HepG2 (cell line): Measurements from ENCODE around the gene PROC. TPM values are rescaled to one million over a fixed set of nuclear protein-coding genes. Genes with fewer than 3 reads are reported as not detected.

ENCODE experiments used
- EZH2 ChIP-seq: conservative IDR thresholded peaks from 2 replicates; pipeline ENCODE4 v1.6.1; 2012; ENCODE audit warnings: mild to moderate bottlenecking, low read depth, low read length, moderate library complexity
- IKZF5 ChIP-seq: IDR thresholded peaks from 2 replicates; pipeline ENCODE4 v1.6.1; 2018; ENCODE audit warnings: missing genetic modification reagents, mild to moderate bottlenecking, missing compliant biosample characterization
- KDM2A ChIP-seq: sonication (generic); formaldehyde crosslinking; IDR thresholded peaks from 2 replicates; pipeline ENCODE4 v1.4.0; 2020; ENCODE audit warnings: low read depth, missing genetic modification reagents, borderline replicate concordance
- LBX2 ChIP-seq: sonication (generic); formaldehyde crosslinking; IDR thresholded peaks from 2 replicates; pipeline ENCODE4 v1.5.0; 2020; ENCODE audit warnings: missing genetic modification reagents, mild to moderate bottlenecking, borderline replicate concordance
- MYNN ChIP-seq: sonication (generic); formaldehyde crosslinking; IDR thresholded peaks from 2 replicates; pipeline ENCODE4 v1.4.0; 2020; ENCODE audit warnings: mild to moderate bottlenecking, low read depth, missing genetic modification reagents
- NR2F1 ChIP-seq, 2 experiments: fragments of 450-650 bp in 1 of 2; formaldehyde crosslinking in 1 of 2; IDR thresholded peaks; 2 replicates each; pipeline versions ENCODE4 v1.5.0 to v1.6.1; 2016 to 2020; ENCODE audit warnings: mild to moderate bottlenecking in 1 of 2, missing compliant biosample characterization in 1 of 2, missing genetic modification reagents in 1 of 2, moderate library complexity in 1 of 2
- NRL ChIP-seq: sonication (generic); formaldehyde crosslinking; IDR thresholded peaks from 2 replicates; pipeline ENCODE4 v1.5.0; 2020; ENCODE audit warnings: missing genetic modification reagents, mild to moderate bottlenecking, moderate library complexity, borderline replicate concordance
- SAFB2 ChIP-seq: sonication (generic); formaldehyde crosslinking; IDR thresholded peaks from 2 replicates; pipeline ENCODE4 v1.5.1; 2020; ENCODE audit warnings: missing genetic modification reagents, low read depth, mild to moderate bottlenecking, borderline replicate concordance
- SMAD9 ChIP-seq: sonication (generic); formaldehyde crosslinking; IDR thresholded peaks from 2 replicates; pipeline ENCODE4 v1.5.1; 2020; ENCODE audit warnings: mild to moderate bottlenecking, missing genetic modification reagents
- TOPORS ChIP-seq: sonication (generic); formaldehyde crosslinking; IDR thresholded peaks from 2 replicates; pipeline ENCODE4 v1.8.0; 2023; ENCODE audit warnings: mild to moderate bottlenecking, missing genetic modification reagents
- TRIM24 ChIP-seq: sonication (generic); formaldehyde crosslinking; IDR thresholded peaks from 2 replicates; pipeline ENCODE4 v1.8.0; 2022; ENCODE audit warnings: mild to moderate bottlenecking, missing genetic modification reagents
- ZNF180 ChIP-seq: sonication (generic); formaldehyde crosslinking; IDR thresholded peaks from 2 replicates; pipeline ENCODE4 v1.4.0; 2020; ENCODE audit warnings: low read depth, missing genetic modification reagents, borderline replicate concordance
- ZNF225 ChIP-seq: sonication (generic); formaldehyde crosslinking; IDR thresholded peaks from 2 replicates; pipeline ENCODE4 v1.4.0; 2020; ENCODE audit warnings: mild to moderate bottlenecking, missing genetic modification reagents
- ZNF232 ChIP-seq: sonication (generic); formaldehyde crosslinking; IDR thresholded peaks from 2 replicates; pipeline ENCODE4 v1.4.0; 2020; ENCODE audit warnings: missing genetic modification reagents, borderline replicate concordance
- ZNF24 ChIP-seq: fragments of 450-650 bp; IDR thresholded peaks from 2 replicates; pipeline ENCODE4 v1.6.1; 2017; ENCODE audit warnings: antibody characterized with exemption, mild to moderate bottlenecking
- ZNF317 ChIP-seq: sonication (generic); formaldehyde crosslinking; IDR thresholded peaks from 2 replicates; pipeline ENCODE4 v1.5.0; 2020; ENCODE audit warnings: mild to moderate bottlenecking, missing genetic modification reagents
- ZNF460 ChIP-seq: sonication (generic); formaldehyde crosslinking; IDR thresholded peaks from 2 replicates; pipeline ENCODE4 v1.5.1; 2020; ENCODE audit warnings: missing genetic modification reagents, mild to moderate bottlenecking, borderline replicate concordance
- ZNF646 ChIP-seq: sonication (generic); formaldehyde crosslinking; IDR thresholded peaks from 2 replicates; pipeline ENCODE4 v1.9.0; 2021; ENCODE audit warnings: mild to moderate bottlenecking, missing genetic modification reagents
- ZNF7 ChIP-seq: IDR thresholded peaks from 2 replicates; pipeline ENCODE4 v1.6.1; 2016; ENCODE audit warnings: missing biosample characterization, missing genetic modification reagents
- ZNF850 ChIP-seq: sonication (generic); formaldehyde crosslinking; conservative IDR thresholded peaks from 2 replicates; pipeline ENCODE4 v1.9.0; 2021; ENCODE audit warnings: mild to moderate bottlenecking, missing genetic modification reagents
- polyA plus RNA-seq, 8 experiments: library from polyadenylated mRNA; depleted of rRNA in 3 of 8; stranded (reverse) in 7 of 8; unstranded in 1 of 8; fragments of >200 nt; fragmentation: Illumina TruSeq in 4 of 8; extraction: Trizol in 4 of 8; gene quantifications; 2 replicates each; pipeline versions ENCODE4 v1.2.1 to v1.2.3, GENCODE V29; 2011 to 2016; ENCODE audit warnings: low read depth in 4 of 8, missing spikeins in 1 of 8, mixed read lengths in 1 of 8; ENCODE audit not compliant: insufficient read depth in 1 of 8
- total RNA-seq, 5 experiments: library from RNA; depleted of rRNA; stranded (reverse); fragments of >200 nt; fragmentation: Illumina TruSeq; extraction: Trizol; gene quantifications; 2 replicates each; pipeline ENCODE4 v1.2.3, GENCODE V29; 2016; ENCODE audit warnings: low read depth in 1 of 5
- TF ChIP-seq, protein P1 (sequence below): sonication (generic); formaldehyde crosslinking; IDR thresholded peaks from 2 replicates; pipeline ENCODE4 v1.4.0; 2020; ENCODE audit warnings: mild to moderate bottlenecking, missing genetic modification reagents

Gene PROC
- total and polyA plus RNA-seq, 2 of the 13 experiments (the other 11 are each of a cell fraction or from before 2014, with no cell fraction given) = 134 to 185 TPM

DNA sequence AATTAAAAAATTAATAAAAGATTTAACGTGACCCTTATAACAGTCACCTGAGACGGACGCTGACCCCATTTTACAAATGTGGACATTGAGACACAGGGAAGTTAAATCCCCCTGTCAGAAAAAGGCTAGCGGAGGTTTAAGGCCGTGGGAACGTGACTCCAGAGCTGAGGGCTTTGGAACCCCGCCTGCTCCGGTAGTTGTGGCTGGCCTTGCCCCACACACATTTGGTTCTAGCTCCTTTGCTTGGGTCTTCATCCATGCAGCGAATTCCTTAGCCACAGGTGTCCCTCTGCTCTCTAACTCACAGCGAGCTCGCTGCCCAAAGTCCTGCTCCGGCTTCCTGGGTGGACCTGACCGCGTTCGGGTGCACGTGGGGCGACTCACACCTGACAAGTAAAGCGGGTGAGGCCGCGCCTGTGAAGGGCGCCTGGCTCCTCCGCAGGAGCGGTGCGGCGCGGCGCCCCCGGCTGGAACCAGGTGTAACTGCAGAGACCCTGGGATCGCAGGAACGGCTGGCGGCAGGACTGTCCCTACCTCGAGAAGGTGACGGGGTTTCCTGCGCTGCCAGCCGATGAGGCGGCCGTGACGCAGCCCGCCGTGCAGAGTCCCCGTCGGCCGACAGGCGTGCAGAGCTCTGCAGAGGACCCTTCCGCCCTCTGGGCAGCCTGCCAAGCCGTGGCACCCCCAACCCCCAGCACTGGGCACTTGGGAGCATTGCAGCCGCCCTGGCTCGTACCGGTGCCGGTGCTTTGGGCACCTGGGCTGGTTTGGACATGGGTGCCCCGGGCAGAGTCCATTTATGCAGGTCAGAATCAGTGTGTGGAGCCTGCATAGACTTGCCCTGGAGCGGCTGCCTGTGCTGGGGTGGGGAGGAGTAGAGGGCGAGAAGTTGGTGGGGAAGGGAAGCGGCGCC, 2.4 kb upstream of the PROC start (continued):
- no peak for TF ChIP-seq ZNF850
- TF ChIP-seq ZNF180 (CRISPR knock-in tag) = no peak
- no peak for TF ChIP-seq ZNF7 (CRISPR knock-in tag)
- TF ChIP-seq NR2F1 (CRISPR knock-in tag; IDR thresholded peaks at IDR 0.05) = no peak
- no peak for TF ChIP-seq TOPORS (CRISPR knock-in tag)
- TF ChIP-seq, protein P1, sequence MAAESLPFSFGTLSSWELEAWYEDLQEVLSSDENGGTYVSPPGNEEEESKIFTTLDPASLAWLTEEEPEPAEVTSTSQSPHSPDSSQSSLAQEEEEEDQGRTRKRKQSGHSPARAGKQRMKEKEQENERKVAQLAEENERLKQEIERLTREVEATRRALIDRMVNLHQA (CRISPR knock-in tag) = no peak
- no peak for TF ChIP-seq ZNF232 (CRISPR knock-in tag)
- no peak for TF ChIP-seq ZNF460 (CRISPR knock-in tag)
- TF ChIP-seq TRIM24 (CRISPR knock-in tag) = no peak
- TF ChIP-seq ZNF225 (CRISPR knock-in tag) = no peak
- TF ChIP-seq KDM2A (CRISPR knock-in tag) = no peak
- TF ChIP-seq MYNN = no peak
- TF ChIP-seq LBX2 (CRISPR knock-in tag) = peak; percentile 76; the same call in 1 of the 2 replicates
- TF ChIP-seq NRL = no peak; the same call in 1 of the 2 replicates
- TF ChIP-seq EZH2 = no peak
- no peak for TF ChIP-seq IKZF5 (CRISPR knock-in tag)
- 0 out of 2 replicates have a peak, but pooled peaks have one; percentile 24 for TF ChIP-seq ZNF317 (CRISPR knock-in tag)
- TF ChIP-seq ZNF646 (CRISPR knock-in tag) = no peak
- TF ChIP-seq ZNF24 = no peak
- no peak; the same call in 1 of the 2 replicates for TF ChIP-seq SAFB2 (CRISPR knock-in tag)
- no peak for TF ChIP-seq SMAD9 (CRISPR knock-in tag)
